Measurements from ENCODE around the gene GPS1.
A peak's percentile ranks its signal among the peaks of the same experiment; 100 is the strongest.

Gene GPS1

GRCh38 chr17:82022310-82022980, 29.3 kb upstream of the GPS1 start, which contains the start of gene CENPX:
Gene CENPX (minus strand): TSS chr17:82022878. CDS start chr17:82022861, 17 bp downstream.
- no peak for TF ChIP-seq CTCF (IDR thresholded peaks at IDR 0.05; ENCODE audit: low read depth, low read length)
- peak within 1 kb of the TSS; percentile 70 for H3K4me3 ChIP-seq (ENCODE audit: low read depth, low read length)
- in situ Hi-C loops (cut with HindIII; ENCODE audit: low sequenced_read_pairs): no loop called here
- no peak for DNase-seq (ENCODE audit: low read depth, low spot score)

DNA sequence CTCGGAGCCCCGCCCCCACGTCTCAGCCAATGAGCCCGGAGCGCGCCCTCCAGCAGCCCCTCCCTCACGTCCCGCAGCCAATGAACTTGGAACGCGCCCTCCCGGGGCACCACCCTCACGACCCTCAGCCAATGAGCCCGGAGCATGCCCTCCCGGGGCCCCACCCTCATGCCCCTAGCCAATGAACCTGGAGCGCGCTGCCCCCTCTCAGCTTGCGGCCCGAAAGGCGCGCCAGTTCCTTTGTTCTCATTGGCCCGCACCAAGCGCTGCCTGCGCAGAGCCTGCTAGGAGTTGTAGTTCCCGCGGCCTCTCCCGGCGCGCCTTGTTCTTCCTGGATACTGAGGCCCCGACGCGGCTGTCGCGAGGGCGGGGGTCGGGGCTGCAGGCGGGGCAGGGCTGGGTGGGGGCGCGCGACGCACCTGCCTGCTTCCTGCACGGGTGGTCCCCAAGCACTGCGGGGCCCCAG, 28.7 kb upstream of the GPS1 start, which contains the start of gene LRRC45:
LRRC45 (plus strand) TSS at position 325 of the 466 bp plus-strand sequence. CDS start 339 bp downstream, outside the sequence.
- peak; percentile 100 for DNase-seq (ENCODE audit: low read depth, low spot score)
- H3K4me3 ChIP-seq (ENCODE audit: low read depth, low read length): peak within 1 kb of the TSS; percentile 70
- no peak for TF ChIP-seq CTCF (IDR thresholded peaks at IDR 0.05; ENCODE audit: low read depth, low read length)
- in situ Hi-C loops (cut with HindIII; ENCODE audit: low sequenced_read_pairs): no loop called here

GRCh38 chr17:82023447-82024241, 28.1 kb upstream of the GPS1 start:
- DNase-seq (ENCODE audit: low read depth, low spot score): no peak
- in situ Hi-C loops (cut with HindIII; ENCODE audit: low sequenced_read_pairs): no loop called here
- peak overlapping the region; percentile 59 for H3K4me3 ChIP-seq (ENCODE audit: low read depth, low read length)
- TF ChIP-seq CTCF (IDR thresholded peaks at IDR 0.05; ENCODE audit: low read depth, low read length): no peak

DNA sequence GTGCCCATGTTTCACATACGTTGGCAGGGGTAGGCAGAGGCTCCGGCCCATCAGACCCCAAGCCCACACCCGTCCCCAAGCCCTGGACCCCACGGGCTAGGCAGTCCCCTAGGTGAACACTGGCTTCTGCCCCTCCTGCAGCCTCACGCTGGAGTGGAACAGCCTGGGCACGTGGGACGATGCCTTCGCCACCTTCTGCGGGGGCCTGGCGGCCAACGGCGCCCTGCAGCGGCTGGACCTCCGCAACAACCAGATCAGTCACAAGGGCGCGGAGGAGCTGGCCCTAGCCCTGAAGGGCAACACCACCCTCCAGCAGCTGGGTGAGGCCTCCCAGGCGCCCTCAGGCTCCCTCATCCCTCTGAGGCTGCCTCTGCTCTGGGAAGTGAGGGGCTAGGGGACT, 26.8 kb upstream of the GPS1 start:
- no peak for TF ChIP-seq CTCF (IDR thresholded peaks at IDR 0.05; ENCODE audit: low read depth, low read length)
- in situ Hi-C loops (cut with HindIII; ENCODE audit: low sequenced_read_pairs): no loop called here
- no peak for DNase-seq (ENCODE audit: low read depth, low spot score)
- H3K4me3 ChIP-seq (ENCODE audit: low read depth, low read length): no peak overlapping the region

- in situ Hi-C loops (cut with HindIII; ENCODE audit: low sequenced_read_pairs): no loop called here
- no peak for DNase-seq (ENCODE audit: low read depth, low spot score)
- no peak overlapping the region for H3K4me3 ChIP-seq (ENCODE audit: low read depth, low read length)
- no peak for TF ChIP-seq CTCF (IDR thresholded peaks at IDR 0.05; ENCODE audit: low read depth, low read length)
These were observed 26.1 kb upstream of the GPS1 start for GRCh38 chr17:82025401-82026107.

DNA sequence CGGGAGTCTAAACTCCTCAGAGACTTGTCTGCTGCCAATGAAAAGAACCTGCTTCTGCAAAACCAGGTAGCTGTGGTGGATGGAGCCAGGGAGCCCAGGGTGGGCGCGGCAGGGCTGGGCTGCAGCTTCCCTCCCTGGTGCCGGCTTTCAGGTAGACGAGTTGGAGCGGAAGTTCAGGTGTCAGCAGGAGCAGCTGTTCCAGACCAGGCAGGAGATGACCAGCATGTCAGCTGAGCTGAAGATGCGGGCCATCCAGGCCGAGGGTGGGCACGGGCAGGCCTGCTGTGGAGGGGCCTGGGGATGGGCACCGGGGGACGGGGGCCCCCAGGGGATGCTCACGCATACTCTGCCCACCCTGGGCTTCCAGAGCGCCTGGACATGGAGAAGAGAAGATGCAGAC, 23.5 kb upstream of the GPS1 start:
- TF ChIP-seq CTCF (IDR thresholded peaks at IDR 0.05; ENCODE audit: low read depth, low read length): no peak
- in situ Hi-C loops (cut with HindIII; ENCODE audit: low sequenced_read_pairs): no loop called here
- DNase-seq (ENCODE audit: low read depth, low spot score): no peak
- no peak overlapping the region for H3K4me3 ChIP-seq (ENCODE audit: low read depth, low read length)

All from astrocyte of the spinal cord (primary cell).